Endothelial cell of umbilical vein (primary cell): ENCODE measurements around the gene KCNB1.

Source experiments
- EZH2 ChIP-seq: IDR thresholded peaks from 2 replicates; pipeline ENCODE4 v1.6.1; 2012; ENCODE audit warnings: borderline replicate concordance, low read depth, mild to moderate bottlenecking, moderate library complexity, low read length, inconsistent platforms; ENCODE audit not compliant: severe bottlenecking
- POLR2A ChIP-seq: IDR thresholded peaks from 2 replicates; pipeline ENCODE4 v1.6.1; 2012; ENCODE audit warnings: low read depth, mild to moderate bottlenecking, control low read depth, low read length
- TF ChIP-seq, protein P1 (sequence below), 2 donors: IDR thresholded peaks; 1 replicate in 1 of 2; 2 replicates in 1 of 2; pipeline ENCODE4 v1.5.1; 2011; ENCODE audit warnings: low read length in 2 of 2, mild to moderate bottlenecking in 2 of 2, moderate library complexity in 2 of 2, control low read depth in 1 of 2, inconsistent platforms in 1 of 2, low read depth in 1 of 2; ENCODE audit not compliant: insufficient read depth in 1 of 2; ENCODE audit errors: extremely low read depth in 1 of 2
- TF ChIP-seq, protein P2 (sequence below): IDR thresholded peaks from 2 replicates; pipeline ENCODE4 v1.6.1; 2011; ENCODE audit not compliant: insufficient read depth, insufficient read length

DNA sequence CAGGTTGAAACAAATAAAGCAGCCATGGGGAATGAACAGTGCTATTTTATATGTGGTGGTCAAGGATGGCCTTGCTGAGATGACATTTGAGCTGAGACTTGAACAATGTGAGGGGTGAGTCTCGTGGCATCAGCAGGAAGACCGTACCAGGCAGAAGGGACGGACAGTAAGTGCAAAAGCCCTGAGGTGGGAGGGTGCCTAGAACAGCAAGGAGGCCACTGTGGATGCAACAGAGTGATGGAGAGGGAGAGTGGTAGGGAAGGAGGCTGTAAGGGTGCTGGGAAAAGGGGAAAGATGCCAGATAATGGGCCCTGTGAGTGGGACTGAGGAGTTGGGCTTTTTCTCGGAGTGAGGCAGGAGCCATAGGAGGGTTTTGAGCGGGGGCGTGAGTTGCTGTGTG, 11.5 kb downstream of the KCNB1 start:
- TF ChIP-seq POLR2A (no peak), EZH2 (no peak)
- TF ChIP-seq, protein P1, sequence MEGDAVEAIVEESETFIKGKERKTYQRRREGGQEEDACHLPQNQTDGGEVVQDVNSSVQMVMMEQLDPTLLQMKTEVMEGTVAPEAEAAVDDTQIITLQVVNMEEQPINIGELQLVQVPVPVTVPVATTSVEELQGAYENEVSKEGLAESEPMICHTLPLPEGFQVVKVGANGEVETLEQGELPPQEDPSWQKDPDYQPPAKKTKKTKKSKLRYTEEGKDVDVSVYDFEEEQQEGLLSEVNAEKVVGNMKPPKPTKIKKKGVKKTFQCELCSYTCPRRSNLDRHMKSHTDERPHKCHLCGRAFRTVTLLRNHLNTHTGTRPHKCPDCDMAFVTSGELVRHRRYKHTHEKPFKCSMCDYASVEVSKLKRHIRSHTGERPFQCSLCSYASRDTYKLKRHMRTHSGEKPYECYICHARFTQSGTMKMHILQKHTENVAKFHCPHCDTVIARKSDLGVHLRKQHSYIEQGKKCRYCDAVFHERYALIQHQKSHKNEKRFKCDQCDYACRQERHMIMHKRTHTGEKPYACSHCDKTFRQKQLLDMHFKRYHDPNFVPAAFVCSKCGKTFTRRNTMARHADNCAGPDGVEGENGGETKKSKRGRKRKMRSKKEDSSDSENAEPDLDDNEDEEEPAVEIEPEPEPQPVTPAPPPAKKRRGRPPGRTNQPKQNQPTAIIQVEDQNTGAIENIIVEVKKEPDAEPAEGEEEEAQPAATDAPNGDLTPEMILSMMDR (IDR thresholded peaks at IDR 0.05; ENCODE audit: extremely low read depth in 1 of 2, insufficient read depth in 1 of 2, low read depth in 1 of 2, low read length in 2 of 2): no peak
- TF ChIP-seq, protein P2, sequence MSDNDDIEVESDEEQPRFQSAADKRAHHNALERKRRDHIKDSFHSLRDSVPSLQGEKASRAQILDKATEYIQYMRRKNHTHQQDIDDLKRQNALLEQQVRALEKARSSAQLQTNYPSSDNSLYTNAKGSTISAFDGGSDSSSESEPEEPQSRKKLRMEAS: no peak
